ENCODE measurements around the gene MEIS2. TPM values are rescaled to one million over a fixed set of nuclear protein-coding genes. Genes with fewer than 3 reads are reported as not detected.

The MEIS2 gene
- polyA plus RNA-seq, 1 donor from 2014 or later = 825 TPM

GRCh38 chr15:36860792-36861191, 239.6 kb downstream of the MEIS2 start:
- H4K20me1 ChIP-seq (ENCODE audit: insufficient read depth) = no peaks in the 10 kb centered on the region
- no peak overlapping the region for H3K27ac ChIP-seq (ENCODE audit: low read length)
- H3K36me3 ChIP-seq (ENCODE audit: insufficient read depth, low read length) = no peaks in the 10 kb centered on the region
- TF ChIP-seq EP300 (conservative IDR thresholded peaks at IDR 0.05; ENCODE audit: poor library complexity, severe bottlenecking) (no peak), POLR2AphosphoS5 (IDR thresholded peaks at IDR 0.05) (no peak), REST (IDR thresholded peaks at IDR 0.05; ENCODE audit: borderline replicate concordance) (no peak), SMC3 (conservative IDR thresholded peaks at IDR 0.05; ENCODE audit: poor library complexity) (no peak), MXI1 (conservative IDR thresholded peaks at IDR 0.05; ENCODE audit: poor library complexity, severe bottlenecking) (no peak), EZH2 (IDR thresholded peaks at IDR 0.05; ENCODE audit: borderline replicate concordance, insufficient read depth, low read length, poor library complexity, severe bottlenecking) (no peak), RAD21 (conservative IDR thresholded peaks at IDR 0.05) (no peak), CTCF (IDR thresholded peaks at IDR 0.05; ENCODE audit: poor library complexity, severe bottlenecking) (no peak), TAF1 (IDR thresholded peaks at IDR 0.05; ENCODE audit: low read depth) (no peak)
- H3K9me3 ChIP-seq (ENCODE audit: low read length) = no peaks in the 10 kb centered on the region
- no peak overlapping the region for H2AFZ ChIP-seq (ENCODE audit: low read depth, low read length)
- no peak overlapping the region for H3K9ac ChIP-seq (ENCODE audit: low read length)
- no peak overlapping the region for H3K4me2 ChIP-seq (ENCODE audit: low read length)
- H3K4me3 ChIP-seq (ENCODE audit: low read length) = no peak overlapping the region
- H3F3A ChIP-seq (ENCODE audit: insufficient read depth, low read length, poor library complexity, severe bottlenecking) = no peaks in the 10 kb centered on the region
- no peaks in the 10 kb centered on the region for H3K27me3 ChIP-seq (ENCODE audit: insufficient read depth, low read depth, low read length)
- H3K79me2 ChIP-seq (replicated peaks; ENCODE audit: insufficient read depth, low read length) = no peaks in the 10 kb centered on the region
- H3K9me2 ChIP-seq (ENCODE audit: insufficient read depth, low read length) = no peaks in the 10 kb centered on the region

GRCh38 chr15:36858423-36858822, 241.9 kb downstream of the MEIS2 start:
- Histone ChIP-seq H3K4me3 (ENCODE audit: low read length) (no peak overlapping the region), H3K9ac (ENCODE audit: low read length) (no peak overlapping the region), H3K27ac (ENCODE audit: low read length) (no peak overlapping the region), H3K9me3 (ENCODE audit: low read length) (no peaks in the 10 kb centered on the region), H3K9me2 (ENCODE audit: insufficient read depth, low read length) (no peaks in the 10 kb centered on the region), H3F3A (ENCODE audit: insufficient read depth, low read length, poor library complexity, severe bottlenecking) (no peaks in the 10 kb centered on the region), H2AFZ (ENCODE audit: low read depth, low read length) (no peak overlapping the region), H3K79me2 (replicated peaks; ENCODE audit: insufficient read depth, low read length) (no peaks in the 10 kb centered on the region), H3K4me2 (ENCODE audit: low read length) (no peak overlapping the region), H3K36me3 (ENCODE audit: insufficient read depth, low read length) (no peaks in the 10 kb centered on the region), H3K27me3 (ENCODE audit: insufficient read depth, low read depth, low read length) (no peaks in the 10 kb centered on the region), H4K20me1 (ENCODE audit: insufficient read depth) (no peaks in the 10 kb centered on the region)
- no peak for TF ChIP-seq EP300 (conservative IDR thresholded peaks at IDR 0.05; ENCODE audit: poor library complexity, severe bottlenecking)
- no peak for TF ChIP-seq POLR2AphosphoS5 (IDR thresholded peaks at IDR 0.05)
- TF ChIP-seq CTCF (IDR thresholded peaks at IDR 0.05; ENCODE audit: poor library complexity, severe bottlenecking) = no peak
- TF ChIP-seq MXI1 (conservative IDR thresholded peaks at IDR 0.05; ENCODE audit: poor library complexity, severe bottlenecking) = no peak
- TF ChIP-seq RAD21 (conservative IDR thresholded peaks at IDR 0.05) = no peak
